ENCODE data around the gene EIF5AL1.

DNA sequence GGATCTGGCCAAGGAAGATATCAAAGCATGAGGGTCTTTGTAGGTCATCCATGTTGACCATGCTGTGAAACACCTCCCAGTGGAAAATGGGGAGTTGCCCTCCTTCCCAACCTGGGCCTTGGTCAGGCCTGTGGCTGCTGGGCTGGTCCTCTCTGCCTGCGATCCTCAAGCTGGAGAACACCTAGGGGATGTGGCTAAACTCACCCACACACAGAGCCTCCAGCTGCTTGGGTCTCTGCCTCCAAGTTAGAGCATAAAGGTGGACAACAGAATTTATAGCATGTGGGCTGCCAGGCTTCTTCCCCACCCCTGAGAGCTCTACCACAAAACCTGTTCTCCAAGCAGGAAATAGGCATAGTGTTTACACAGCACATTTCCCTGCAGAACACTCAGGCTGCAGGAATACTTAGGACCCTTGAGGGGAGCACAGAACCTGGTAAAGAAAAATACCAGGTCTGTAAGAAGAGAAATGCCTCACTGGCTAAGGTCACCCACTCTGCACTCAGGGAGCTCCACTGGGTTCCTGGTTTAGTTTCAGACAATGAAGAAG is 47.9 kb downstream of the EIF5AL1 start, which contains the start of gene SFTPA2:
- TF ChIP-seq, protein P1, sequence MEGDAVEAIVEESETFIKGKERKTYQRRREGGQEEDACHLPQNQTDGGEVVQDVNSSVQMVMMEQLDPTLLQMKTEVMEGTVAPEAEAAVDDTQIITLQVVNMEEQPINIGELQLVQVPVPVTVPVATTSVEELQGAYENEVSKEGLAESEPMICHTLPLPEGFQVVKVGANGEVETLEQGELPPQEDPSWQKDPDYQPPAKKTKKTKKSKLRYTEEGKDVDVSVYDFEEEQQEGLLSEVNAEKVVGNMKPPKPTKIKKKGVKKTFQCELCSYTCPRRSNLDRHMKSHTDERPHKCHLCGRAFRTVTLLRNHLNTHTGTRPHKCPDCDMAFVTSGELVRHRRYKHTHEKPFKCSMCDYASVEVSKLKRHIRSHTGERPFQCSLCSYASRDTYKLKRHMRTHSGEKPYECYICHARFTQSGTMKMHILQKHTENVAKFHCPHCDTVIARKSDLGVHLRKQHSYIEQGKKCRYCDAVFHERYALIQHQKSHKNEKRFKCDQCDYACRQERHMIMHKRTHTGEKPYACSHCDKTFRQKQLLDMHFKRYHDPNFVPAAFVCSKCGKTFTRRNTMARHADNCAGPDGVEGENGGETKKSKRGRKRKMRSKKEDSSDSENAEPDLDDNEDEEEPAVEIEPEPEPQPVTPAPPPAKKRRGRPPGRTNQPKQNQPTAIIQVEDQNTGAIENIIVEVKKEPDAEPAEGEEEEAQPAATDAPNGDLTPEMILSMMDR (conservative IDR thresholded peaks at IDR 0.05; ENCODE audit: low read depth, low read length): no peak
- TF ChIP-seq MAFK (IDR thresholded peaks at IDR 0.05; ENCODE audit: low read depth, low read length): no peak
- TF ChIP-seq POLR2A (IDR thresholded peaks at IDR 0.05; ENCODE audit: low read depth, low read length): no peak
- TF ChIP-seq RAD21 (IDR thresholded peaks at IDR 0.05; ENCODE audit: low read length): no peak
- no peak for TF ChIP-seq CEBPB (IDR thresholded peaks at IDR 0.05; ENCODE audit: low read depth, low read length)
- TF ChIP-seq BHLHE40 (IDR thresholded peaks at IDR 0.05; ENCODE audit: low read depth, low read length): no peak
- TF ChIP-seq, protein P2, sequence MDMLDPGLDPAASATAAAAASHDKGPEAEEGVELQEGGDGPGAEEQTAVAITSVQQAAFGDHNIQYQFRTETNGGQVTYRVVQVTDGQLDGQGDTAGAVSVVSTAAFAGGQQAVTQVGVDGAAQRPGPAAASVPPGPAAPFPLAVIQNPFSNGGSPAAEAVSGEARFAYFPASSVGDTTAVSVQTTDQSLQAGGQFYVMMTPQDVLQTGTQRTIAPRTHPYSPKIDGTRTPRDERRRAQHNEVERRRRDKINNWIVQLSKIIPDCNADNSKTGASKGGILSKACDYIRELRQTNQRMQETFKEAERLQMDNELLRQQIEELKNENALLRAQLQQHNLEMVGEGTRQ (IDR thresholded peaks at IDR 0.05; ENCODE audit: low read depth, low read length): no peak
- TF ChIP-seq SMC3 (IDR thresholded peaks at IDR 0.05; ENCODE audit: low read depth, low read length): no peak
- TF ChIP-seq CHD1 (IDR thresholded peaks at IDR 0.05; ENCODE audit: low read depth, low read length): no peak
- TF ChIP-seq NFE2L2 (IDR thresholded peaks at IDR 0.05; ENCODE audit: low read depth, low read length): no peak
- TF ChIP-seq, protein P3, sequence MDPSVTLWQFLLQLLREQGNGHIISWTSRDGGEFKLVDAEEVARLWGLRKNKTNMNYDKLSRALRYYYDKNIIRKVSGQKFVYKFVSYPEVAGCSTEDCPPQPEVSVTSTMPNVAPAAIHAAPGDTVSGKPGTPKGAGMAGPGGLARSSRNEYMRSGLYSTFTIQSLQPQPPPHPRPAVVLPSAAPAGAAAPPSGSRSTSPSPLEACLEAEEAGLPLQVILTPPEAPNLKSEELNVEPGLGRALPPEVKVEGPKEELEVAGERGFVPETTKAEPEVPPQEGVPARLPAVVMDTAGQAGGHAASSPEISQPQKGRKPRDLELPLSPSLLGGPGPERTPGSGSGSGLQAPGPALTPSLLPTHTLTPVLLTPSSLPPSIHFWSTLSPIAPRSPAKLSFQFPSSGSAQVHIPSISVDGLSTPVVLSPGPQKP (IDR thresholded peaks at IDR 0.05; ENCODE audit: borderline replicate concordance, low read depth, low read length): no peak

All from IMR-90 (cell line).